Breast epithelium (tissue), 3 donors: ENCODE results near the gene CTCFL.

Source experiments
- CTCF ChIP-seq, 3 donors: fragments of 450-650 bp; IDR thresholded peaks; one replicate each; pipeline ENCODE4 v1.5.1; 2016 to 2017; ENCODE audit warnings: antibody characterized with exemption in 3 of 3, mild to moderate bottlenecking in 3 of 3, moderate library complexity in 3 of 3
- POLR2A ChIP-seq: fragments of 450-650 bp; IDR thresholded peaks from one replicate; pipeline ENCODE4 v1.6.1; 2016; ENCODE audit warnings: antibody characterized with exemption, mild to moderate bottlenecking, moderate library complexity
- POLR2AphosphoS5 ChIP-seq, 3 donors: sonication (generic); formaldehyde crosslinking; IDR thresholded peaks; one replicate each; pipeline ENCODE4 v1.6.1; 2017; ENCODE audit warnings: antibody characterized with exemption in 3 of 3

DNA sequence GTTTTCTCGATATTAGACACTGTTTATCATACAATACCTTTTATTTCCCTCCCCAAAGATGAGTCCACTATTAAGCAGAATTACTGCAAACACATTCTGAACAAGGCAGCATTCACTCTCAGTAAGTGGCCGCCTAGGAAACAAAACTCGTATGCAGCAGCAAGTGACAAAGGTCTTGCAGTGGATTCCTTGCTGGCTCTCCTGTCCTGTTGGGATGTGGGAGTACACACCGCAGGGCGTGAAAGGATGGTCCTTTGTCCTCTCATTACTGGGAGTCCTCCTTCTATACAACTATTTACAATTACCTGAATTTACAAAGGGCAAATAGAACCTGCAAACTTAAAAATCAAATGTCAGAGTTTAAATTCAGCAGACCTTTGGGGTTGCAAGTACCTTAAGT lies 16.1 kb downstream of the CTCFL start:
- TF ChIP-seq CTCF (IDR thresholded peaks at IDR 0.05) (no peak), POLR2A (no peak), POLR2AphosphoS5 (IDR thresholded peaks at IDR 0.05) (no peak)
